ENCODE results near the gene NINJ2. TPM values are rescaled to one million over a fixed set of nuclear protein-coding genes. Genes with fewer than 3 reads are reported as not detected.

The NINJ2 gene
- total RNA-seq, 4 donors from 2014 or later = 8.6 to 28.9 (median 17.5) TPM

DNA sequence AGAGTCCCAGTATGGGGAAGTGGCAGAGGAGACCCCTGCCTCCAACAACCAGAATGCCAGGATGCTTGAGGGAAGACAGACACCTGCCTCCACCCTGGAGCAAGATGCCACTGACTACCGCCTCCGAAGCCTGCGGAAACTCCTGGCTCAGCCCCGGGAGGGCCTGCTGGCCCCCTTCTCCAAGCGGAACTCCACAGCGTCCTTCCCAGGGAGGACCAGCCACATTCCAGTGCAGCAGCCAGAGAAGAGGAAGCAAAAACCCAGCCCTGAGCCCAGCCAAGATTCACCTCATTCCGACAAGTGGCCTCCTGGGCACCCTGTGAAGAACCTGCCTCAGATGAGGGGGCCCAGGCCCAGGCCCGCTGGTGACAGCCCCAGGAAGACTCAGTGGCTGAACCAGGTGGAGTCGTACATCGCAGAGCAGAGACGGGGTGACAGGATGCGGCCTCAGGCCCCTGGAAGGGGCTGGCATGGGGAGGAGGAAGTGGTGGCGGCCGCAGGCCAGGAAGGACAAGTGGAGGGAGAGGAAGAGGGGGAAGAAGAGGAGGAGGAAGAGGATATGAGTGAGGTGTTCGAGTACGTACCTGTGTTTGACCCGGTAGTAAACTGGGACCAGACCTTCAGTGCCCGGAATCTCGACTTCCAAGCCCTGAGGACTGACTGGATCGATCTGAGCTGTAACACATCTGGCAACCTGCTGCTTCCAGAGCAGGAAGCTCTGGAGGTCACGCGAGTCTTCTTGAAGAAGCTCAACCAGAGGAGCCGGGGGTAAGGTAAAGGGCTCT is 109.8 kb downstream of the NINJ2 start:
- TF ChIP-seq, protein P1, sequence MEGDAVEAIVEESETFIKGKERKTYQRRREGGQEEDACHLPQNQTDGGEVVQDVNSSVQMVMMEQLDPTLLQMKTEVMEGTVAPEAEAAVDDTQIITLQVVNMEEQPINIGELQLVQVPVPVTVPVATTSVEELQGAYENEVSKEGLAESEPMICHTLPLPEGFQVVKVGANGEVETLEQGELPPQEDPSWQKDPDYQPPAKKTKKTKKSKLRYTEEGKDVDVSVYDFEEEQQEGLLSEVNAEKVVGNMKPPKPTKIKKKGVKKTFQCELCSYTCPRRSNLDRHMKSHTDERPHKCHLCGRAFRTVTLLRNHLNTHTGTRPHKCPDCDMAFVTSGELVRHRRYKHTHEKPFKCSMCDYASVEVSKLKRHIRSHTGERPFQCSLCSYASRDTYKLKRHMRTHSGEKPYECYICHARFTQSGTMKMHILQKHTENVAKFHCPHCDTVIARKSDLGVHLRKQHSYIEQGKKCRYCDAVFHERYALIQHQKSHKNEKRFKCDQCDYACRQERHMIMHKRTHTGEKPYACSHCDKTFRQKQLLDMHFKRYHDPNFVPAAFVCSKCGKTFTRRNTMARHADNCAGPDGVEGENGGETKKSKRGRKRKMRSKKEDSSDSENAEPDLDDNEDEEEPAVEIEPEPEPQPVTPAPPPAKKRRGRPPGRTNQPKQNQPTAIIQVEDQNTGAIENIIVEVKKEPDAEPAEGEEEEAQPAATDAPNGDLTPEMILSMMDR (IDR thresholded peaks at IDR 0.05) = no peak
- DNase-seq (ENCODE audit: low spot score) (no peak), ATAC-seq (ENCODE audit: low FRiP score) (no peak)

- ATAC-seq (ENCODE audit: low FRiP score) (no peak), DNase-seq (ENCODE audit: low spot score) (no peak)
- TF ChIP-seq, protein P1 (IDR thresholded peaks at IDR 0.05) = no peak
These were observed 110.8 kb downstream of the NINJ2 start for GRCh38 chr12:552466-552865.

GRCh38 chr12:550473-551260 is 112.6 kb downstream of the NINJ2 start:
- no peak for DNase-seq (ENCODE audit: low spot score)
- TF ChIP-seq, protein P1 (IDR thresholded peaks at IDR 0.05) = no peak
- no peak for ATAC-seq (ENCODE audit: low FRiP score)

GRCh38 chr12:549476-550082 is 113.7 kb downstream of the NINJ2 start:
- no peak for DNase-seq (ENCODE audit: low spot score)
- ATAC-seq (ENCODE audit: low FRiP score) = no peak
- TF ChIP-seq, protein P1 (IDR thresholded peaks at IDR 0.05) = no peak

- ATAC-seq (ENCODE audit: low FRiP score) (no peak), DNase-seq (ENCODE audit: low spot score) (no peak)
- TF ChIP-seq, protein P1 (IDR thresholded peaks at IDR 0.05) = no peak
These were observed 115.3 kb downstream of the NINJ2 start for GRCh38 chr12:547883-548470.

DNA sequence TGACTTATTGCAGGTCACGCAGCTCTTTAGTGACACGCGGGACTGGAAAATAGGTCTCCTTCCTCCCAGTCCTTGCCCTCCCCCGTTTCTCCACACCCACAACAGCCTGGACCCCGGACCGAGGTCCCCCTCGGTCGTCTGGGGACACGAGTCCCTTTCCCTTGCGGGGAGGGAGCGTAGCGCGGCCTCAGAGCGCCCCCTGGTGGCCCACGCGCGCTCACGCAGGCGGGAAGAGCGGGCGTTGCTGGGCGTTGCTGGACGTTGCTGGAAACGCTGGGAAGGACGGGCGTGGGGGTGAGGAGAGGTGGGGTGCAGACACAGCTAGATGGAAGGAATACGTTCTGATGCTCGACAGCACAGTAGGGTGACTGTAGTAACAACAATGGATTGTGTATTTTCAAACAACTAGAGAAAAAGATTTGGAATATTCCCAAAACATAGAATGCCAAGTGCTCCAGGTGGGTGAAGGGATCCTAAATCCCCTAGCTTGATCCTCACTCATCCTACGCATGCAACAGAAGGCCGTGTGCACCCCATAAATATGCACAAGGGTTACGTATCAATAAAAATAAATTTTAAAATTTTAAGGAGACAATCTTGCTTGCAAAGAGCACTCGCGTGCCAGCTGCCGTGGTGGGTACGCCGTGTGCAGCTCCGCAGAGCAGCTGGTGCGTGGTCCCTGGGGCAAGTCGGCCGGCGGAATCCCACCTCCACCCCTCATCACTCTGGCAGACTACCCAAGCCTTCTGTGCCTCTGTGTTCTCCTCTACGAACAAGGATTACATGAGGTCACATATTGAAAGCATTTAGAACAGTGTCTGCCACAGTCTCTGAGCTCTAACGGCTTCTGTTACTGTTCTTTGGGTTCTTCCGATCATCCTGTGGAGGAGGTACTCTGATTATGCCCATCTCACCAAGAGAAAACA is 116.1 kb downstream of the NINJ2 start:
- no peak for DNase-seq (ENCODE audit: low spot score)
- ATAC-seq (ENCODE audit: low FRiP score) = peak; percentile 51
- TF ChIP-seq, protein P1 (IDR thresholded peaks at IDR 0.05) = peak in 2 of 3 donors; percentile 95

Measured in omental fat pad (tissue), 4 donors.